Natural killer cell (primary cell): Measurements from ENCODE around the gene IL7R. TPM values are rescaled to one million over a fixed set of nuclear protein-coding genes. Genes with fewer than 3 reads are reported as not detected.

Experiments used
- ATAC-seq, 3 donors: fragments of 150-1000 bp in 2 of 3; fragments of 200-7000 bp in 1 of 3; cut with Tn5 transposase; 1 replicate in 1 of 3; 2 replicates in 2 of 3; pipeline ENCODE4 v1.10.0; 2021; ENCODE audit warnings: mild to moderate bottlenecking in 2 of 3, moderate library complexity in 2 of 3
- DNase-seq, 2 donors: peaks; one replicate each; pipeline versions ENCODE4 v3.0.0 to v3.0.0-alpha.2; 2013 to 2021; ENCODE audit warnings: mixed read lengths in 1 of 2
- H3K27ac ChIP-seq: one replicate; pipeline ENCODE4 v1.5.1; 2013; ENCODE audit warnings: mild to moderate bottlenecking, low read length
- H3K27me3 ChIP-seq: one replicate; pipeline ENCODE4 v1.6.1; 2013; ENCODE audit warnings: low read length; ENCODE audit not compliant: control insufficient read depth, insufficient read depth
- H3K36me3 ChIP-seq: one replicate; pipeline ENCODE4 v1.6.1; 2013; ENCODE audit warnings: low read length; ENCODE audit not compliant: control insufficient read depth, insufficient read depth
- H3K4me1 ChIP-seq: one replicate; pipeline ENCODE4 v1.6.1; 2013; ENCODE audit warnings: low read length; ENCODE audit not compliant: control insufficient read depth, insufficient read depth
- H3K4me3 ChIP-seq: one replicate; pipeline ENCODE4 v1.5.1; 2013; ENCODE audit warnings: low read length
- H3K9me3 ChIP-seq: one replicate; pipeline ENCODE4 v1.6.1; 2013; ENCODE audit warnings: low read length; ENCODE audit not compliant: control insufficient read depth, insufficient read depth
- H3K27ac Mint-ChIP-seq, 2 donors: one replicate each; pipeline ENCODE4 v1.8.0; 2022; ENCODE audit warnings: mild to moderate bottlenecking in 2 of 2, mixed read lengths in 2 of 2, moderate library complexity in 1 of 2
- H3K27me3 Mint-ChIP-seq, 2 donors: one replicate each; pipeline ENCODE4 v1.8.0; 2022; ENCODE audit warnings: low read depth in 2 of 2, mixed read lengths in 2 of 2
- H3K36me3 Mint-ChIP-seq: one replicate; pipeline ENCODE4 v1.8.0; 2022; ENCODE audit warnings: mixed read lengths
- H3K4me1 Mint-ChIP-seq, 2 donors: one replicate each; pipeline ENCODE4 v1.8.0; 2022; ENCODE audit warnings: mixed read lengths in 2 of 2
- H3K4me3 Mint-ChIP-seq: one replicate; pipeline ENCODE4 v1.8.0; 2022; ENCODE audit warnings: mild to moderate bottlenecking, moderate library complexity, mixed read lengths
- H3K9me3 Mint-ChIP-seq, 2 donors: one replicate each; pipeline ENCODE4 v1.8.0; 2022; ENCODE audit warnings: mixed read lengths in 2 of 2
- WGBS: methylation state at CpG from one replicate; pipeline ENCODE4 v1.1.7; 2013; ENCODE audit warnings: missing lambda C conversion rate; ENCODE audit not compliant: insufficient coverage; 5-methylcytosine and 5-hydroxymethylcytosine counted together
- intact Hi-C: fragments of 100-400 bp; cut with micrococcal nuclease; formaldehyde crosslinking; loops from one replicate; pipeline ENCODE4 v1.14.2; 2022
- total RNA-seq, 4 donors: library from RNA; stranded (reverse); fragments of 120-200 nt in 1 of 4; gene quantifications; one replicate each; pipeline versions ENCODE4 v1.2.3 to v1.2.4, GENCODE V29; 2013 to 2022
- TF ChIP-seq, protein P1 (sequence below): fragments of 200-600 bp; IDR thresholded peaks from one replicate; pipeline ENCODE4 v1.8.0; 2022; ENCODE audit warnings: antibody characterized with exemption

Gene IL7R
- total RNA-seq, 3 donors from 2014 or later (not counting 1 experiment from before 2014, with no cell fraction given): 22.0 to 42.7 (median 30.4) TPM

GRCh38 chr5:35920890-35921289, 64.2 kb downstream of the IL7R start:
- Mint-ChIP-seq H3K4me1 (peaks cover 11 to 12% of the 10 kb centered on the region in 2 donors), H3K27ac (no peak overlapping the region), H3K36me3 (no peaks in the 10 kb centered on the region), H3K4me3 (no peak overlapping the region), H3K9me3 (no peaks in the 10 kb centered on the region), H3K27me3 (peaks cover 15 to 42% of the 10 kb centered on the region in 2 donors)
- intact Hi-C loops: loop anchor here (10.0 kb wide), 2 partner anchors 966 to 1446 kb away; no protein-coding TSS in a partner anchor
- WGBS: 86% methylated on average over 11 of the region's 11 CpGs
- Histone ChIP-seq H3K4me3 (no peak overlapping the region), H3K4me1 (peaks cover 14% of the 10 kb centered on the region), H3K27me3 (no peaks in the 10 kb centered on the region), H3K27ac (no peak overlapping the region), H3K36me3 (no peaks in the 10 kb centered on the region), H3K9me3 (peaks cover 6% of the 10 kb centered on the region)
- DNase-seq: no peak
- ATAC-seq: no peak
- TF ChIP-seq, protein P1, sequence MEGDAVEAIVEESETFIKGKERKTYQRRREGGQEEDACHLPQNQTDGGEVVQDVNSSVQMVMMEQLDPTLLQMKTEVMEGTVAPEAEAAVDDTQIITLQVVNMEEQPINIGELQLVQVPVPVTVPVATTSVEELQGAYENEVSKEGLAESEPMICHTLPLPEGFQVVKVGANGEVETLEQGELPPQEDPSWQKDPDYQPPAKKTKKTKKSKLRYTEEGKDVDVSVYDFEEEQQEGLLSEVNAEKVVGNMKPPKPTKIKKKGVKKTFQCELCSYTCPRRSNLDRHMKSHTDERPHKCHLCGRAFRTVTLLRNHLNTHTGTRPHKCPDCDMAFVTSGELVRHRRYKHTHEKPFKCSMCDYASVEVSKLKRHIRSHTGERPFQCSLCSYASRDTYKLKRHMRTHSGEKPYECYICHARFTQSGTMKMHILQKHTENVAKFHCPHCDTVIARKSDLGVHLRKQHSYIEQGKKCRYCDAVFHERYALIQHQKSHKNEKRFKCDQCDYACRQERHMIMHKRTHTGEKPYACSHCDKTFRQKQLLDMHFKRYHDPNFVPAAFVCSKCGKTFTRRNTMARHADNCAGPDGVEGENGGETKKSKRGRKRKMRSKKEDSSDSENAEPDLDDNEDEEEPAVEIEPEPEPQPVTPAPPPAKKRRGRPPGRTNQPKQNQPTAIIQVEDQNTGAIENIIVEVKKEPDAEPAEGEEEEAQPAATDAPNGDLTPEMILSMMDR: no peak

GRCh38 chr5:35921930-35922329, 65.2 kb downstream of the IL7R start:
- H3K27ac ChIP-seq: no peak overlapping the region
- peaks cover 6% of the 10 kb centered on the region for H3K9me3 ChIP-seq
- intact Hi-C loops: loop anchor here (10.0 kb wide), 2 partner anchors 967 to 1447 kb away; no protein-coding TSS in a partner anchor
- DNase-seq (peak in 1 of 2 donors; percentile 35), ATAC-seq (no peak)
- H3K4me1 Mint-ChIP-seq: peaks cover 11 to 18% of the 10 kb centered on the region in 2 donors
- TF ChIP-seq, protein P1: no peak
- H3K4me1 ChIP-seq: peaks cover 18% of the 10 kb centered on the region
- no peaks in the 10 kb centered on the region for H3K9me3 Mint-ChIP-seq
- WGBS: 56% methylated on average over 4 of the region's 5 CpGs
- no peak overlapping the region for H3K27ac Mint-ChIP-seq
- H3K4me3 ChIP-seq: no peak overlapping the region
- peaks cover 21 to 52% of the 10 kb centered on the region in 2 donors for H3K27me3 Mint-ChIP-seq
- H3K36me3 Mint-ChIP-seq: no peaks in the 10 kb centered on the region
- no peak overlapping the region for H3K4me3 Mint-ChIP-seq
- H3K27me3 ChIP-seq: no peaks in the 10 kb centered on the region
- no peaks in the 10 kb centered on the region for H3K36me3 ChIP-seq

DNA sequence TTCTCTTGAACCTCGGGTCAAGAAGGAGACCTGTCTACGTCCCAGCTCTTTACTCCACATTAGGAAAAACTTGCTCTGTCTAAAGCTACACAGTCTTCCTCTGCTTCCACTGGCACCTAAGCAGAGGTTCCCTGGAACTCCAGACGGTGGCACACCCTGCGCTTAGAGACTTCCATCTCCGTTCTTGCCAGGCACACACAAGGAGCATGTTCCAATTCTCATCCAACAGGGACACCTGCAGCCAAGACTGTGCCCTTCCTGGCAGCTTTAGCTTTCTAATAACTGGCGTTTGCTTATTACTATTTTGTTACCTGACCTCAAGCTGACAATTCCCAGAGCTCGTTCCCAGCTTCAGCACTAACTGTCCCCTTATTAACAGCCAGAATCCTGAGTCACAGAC, 65.8 kb downstream of the IL7R start:
- no peaks in the 10 kb centered on the region for H3K36me3 ChIP-seq
- H3K9me3 ChIP-seq: peaks cover 6% of the 10 kb centered on the region
- no peak for DNase-seq
- H3K4me1 Mint-ChIP-seq: peaks cover 11 to 18% of the 10 kb centered on the region in 2 donors
- no peaks in the 10 kb centered on the region for H3K36me3 Mint-ChIP-seq
- no peaks in the 10 kb centered on the region for H3K27me3 ChIP-seq
- TF ChIP-seq, protein P1: no peak
- peaks cover 18% of the 10 kb centered on the region for H3K4me1 ChIP-seq
- ATAC-seq: no peak
- H3K9me3 Mint-ChIP-seq: no peaks in the 10 kb centered on the region
- intact Hi-C loops: loop anchor here (10.0 kb wide), 2 partner anchors 968 to 1448 kb away; no protein-coding TSS in a partner anchor
- H3K4me3 Mint-ChIP-seq: no peak overlapping the region
- no peak overlapping the region for H3K27ac ChIP-seq
- peaks cover 21 to 55% of the 10 kb centered on the region in 2 donors for H3K27me3 Mint-ChIP-seq
- no peak overlapping the region for H3K27ac Mint-ChIP-seq
- 85% methylated on average over 7 of the region's 7 CpGs for WGBS
- no peak overlapping the region for H3K4me3 ChIP-seq
